GM20000 (cell line): Measurements from ENCODE around the gene PPDPF.

Source experiments
- DNase-seq: peaks from one replicate; pipeline ENCODE4 v3.0.0; 2012; ENCODE audit warnings: low spot score
- CTCF ChIP-seq: IDR thresholded peaks from 2 replicates; pipeline ENCODE4 v1.5.1; 2012; ENCODE audit warnings: mild to moderate bottlenecking, control low read depth; ENCODE audit errors: extremely low read depth, missing control alignments

Gene PPDPF

GRCh38 chr20:63529180-63529860, 8.8 kb downstream of the PPDPF start:
- no peak for DNase-seq
- no peak for TF ChIP-seq CTCF

DNA sequence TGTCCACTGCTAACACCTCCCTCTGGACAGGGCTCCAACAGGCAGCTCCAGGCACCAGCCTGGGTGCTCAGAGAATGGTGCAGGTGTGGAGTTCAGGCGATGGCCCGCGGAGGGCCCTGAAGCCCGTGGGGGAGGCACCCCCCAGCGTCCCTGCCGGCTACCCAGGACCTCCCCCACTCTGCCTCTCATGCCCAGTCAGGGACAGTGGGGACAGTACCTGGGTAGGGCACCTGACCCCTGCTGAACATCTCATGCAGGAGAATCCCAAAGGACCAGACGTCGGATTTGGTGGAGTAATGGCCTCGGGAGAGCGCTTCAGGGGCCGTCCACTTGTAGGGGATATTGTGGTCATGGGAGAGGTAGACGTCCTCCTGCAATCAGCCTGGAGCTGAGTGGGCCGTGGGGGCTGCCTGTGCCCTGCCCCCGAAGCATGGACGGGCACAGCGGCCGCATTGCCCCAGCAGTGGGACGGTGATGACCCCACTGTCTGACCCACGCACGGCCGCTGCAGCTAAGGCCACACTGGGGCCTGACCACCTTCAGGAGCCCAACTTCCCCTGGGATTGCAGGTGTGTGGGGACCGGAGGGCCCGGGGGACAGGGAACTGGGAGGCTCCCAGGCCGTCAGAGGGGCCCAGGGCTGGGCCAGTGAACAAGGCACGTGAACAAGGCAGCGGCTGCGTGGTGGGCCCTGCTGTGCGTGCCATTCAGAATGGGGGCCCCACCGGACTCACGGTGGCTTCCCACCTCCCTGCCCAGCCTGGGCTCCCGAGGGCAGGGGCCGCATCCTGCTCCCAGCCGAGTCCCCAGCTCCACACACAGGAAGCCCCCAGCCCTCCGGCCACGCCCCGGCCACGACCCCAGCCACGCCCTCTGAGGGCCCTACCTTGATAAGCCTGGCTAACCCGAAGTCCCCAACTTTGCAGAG, 9.6 kb downstream of the PPDPF start:
- no peak for TF ChIP-seq CTCF
- no peak for DNase-seq

DNA sequence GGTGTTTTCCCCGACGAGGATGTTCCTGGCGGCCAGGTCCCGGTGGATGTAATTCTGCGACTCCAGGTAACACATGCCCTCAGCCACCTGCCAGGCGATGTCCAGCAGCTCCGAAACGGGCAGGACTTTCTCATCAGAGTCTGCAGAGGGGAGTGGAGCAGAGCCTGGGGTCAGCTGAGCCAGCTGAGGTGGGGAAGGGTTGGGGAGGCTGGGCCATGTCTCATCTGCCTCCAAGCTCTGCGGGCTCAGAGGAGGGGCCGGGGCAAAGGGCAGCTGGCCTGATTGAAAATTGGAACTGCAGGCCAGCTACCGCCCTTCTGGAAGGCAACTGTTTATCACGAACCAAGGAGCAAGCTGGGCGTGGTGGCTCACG, 10.2 kb downstream of the PPDPF start:
- TF ChIP-seq CTCF, result no peak
- DNase-seq, result no peak

DNA sequence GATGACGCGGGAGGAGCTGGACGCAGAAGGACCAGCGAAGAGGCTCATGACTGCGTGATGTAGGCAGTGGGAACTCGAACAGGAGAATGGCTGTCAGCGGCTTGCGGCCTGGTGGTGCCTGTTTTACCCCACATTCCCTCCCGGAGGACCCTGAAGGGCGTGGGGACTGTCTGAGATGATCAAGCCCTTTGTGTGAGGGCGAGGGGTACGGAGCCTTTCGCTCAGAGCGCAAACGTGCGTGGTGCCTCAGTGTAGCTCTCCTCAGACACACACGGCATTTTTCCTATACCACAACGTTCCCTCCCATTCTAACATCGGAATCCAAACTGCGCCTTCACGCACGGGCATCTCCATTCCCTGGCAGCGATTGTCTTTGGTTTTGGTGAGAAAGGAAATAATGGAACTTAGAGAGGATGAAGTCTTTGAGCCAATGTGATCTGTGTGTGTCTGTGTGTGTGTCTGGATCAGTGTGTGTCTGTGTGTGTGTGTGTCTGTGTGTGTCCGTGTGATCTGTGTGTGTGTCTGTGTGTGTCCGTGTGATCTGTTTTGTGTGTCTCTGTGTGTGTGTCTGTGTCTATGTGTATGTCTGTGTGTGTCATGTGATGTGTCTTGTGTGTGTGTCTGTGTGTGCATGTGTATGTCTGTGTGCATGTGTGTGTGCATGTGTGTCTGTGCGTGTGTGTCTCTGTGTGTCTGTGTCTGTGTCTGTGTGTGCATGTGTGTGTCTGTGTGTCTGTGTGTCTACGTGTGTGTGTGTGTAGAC, 11.3 kb downstream of the PPDPF start:
- TF ChIP-seq CTCF, result no peak
- DNase-seq, result no peak

- DNase-seq, result no peak
- no peak for TF ChIP-seq CTCF
Observed at GRCh38 chr20:63532449-63532971, 11.9 kb downstream of the PPDPF start.

DNA sequence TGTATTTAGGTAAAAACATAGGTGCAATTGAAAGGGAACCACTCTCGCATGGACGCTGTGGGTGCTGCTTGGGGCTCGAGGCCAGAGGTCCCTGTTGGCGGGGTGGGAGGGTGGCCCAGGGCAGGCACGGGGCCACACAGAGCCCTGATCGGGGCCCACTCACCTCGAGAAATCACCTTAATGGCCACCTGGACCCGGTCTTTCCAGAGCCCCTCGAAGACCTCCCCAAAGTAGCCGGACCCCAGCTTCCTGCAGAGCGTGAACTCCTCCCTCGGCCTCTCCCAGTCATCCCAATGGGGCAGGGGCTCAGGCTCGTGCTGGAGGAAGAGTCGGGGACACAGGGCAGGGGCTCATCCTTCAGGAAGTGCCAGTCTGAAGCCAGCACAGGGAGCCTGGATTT, 12.8 kb downstream of the PPDPF start:
- no peak for DNase-seq
- no peak for TF ChIP-seq CTCF
